HEK293 (cell line): ENCODE data around the gene WRAP53.

Experiments
- HOXA7 ChIP-seq: sonication (generic); formaldehyde crosslinking; IDR thresholded peaks from 2 replicates; pipeline ENCODE4 v1.8.1; 2022; ENCODE audit warnings: missing genetic modification reagents, borderline replicate concordance
- IKZF3 ChIP-seq: fragments of 450-650 bp; IDR thresholded peaks from 2 replicates; pipeline ENCODE4 v1.5.0; 2018; ENCODE audit warnings: missing biosample characterization, mild to moderate bottlenecking, missing genetic modification characterization, moderate library complexity
- MYNN ChIP-seq: fragments of 450-650 bp; formaldehyde crosslinking; IDR thresholded peaks from 2 replicates; pipeline ENCODE4 v1.5.1; 2016; ENCODE audit warnings: missing biosample characterization, missing genetic modification characterization, borderline replicate concordance
- SCRT2 ChIP-seq: fragments of 450-650 bp; formaldehyde crosslinking; IDR thresholded peaks from 2 replicates; pipeline ENCODE4 v1.5.1; 2016; ENCODE audit warnings: missing biosample characterization, missing genetic modification characterization
- ZNF112 ChIP-seq: fragments of 450-650 bp; formaldehyde crosslinking; IDR thresholded peaks from 2 replicates; pipeline ENCODE4 v1.5.0; 2017; ENCODE audit warnings: missing biosample characterization, missing genetic modification characterization
- ZNF16 ChIP-seq: fragments of 450-650 bp; formaldehyde crosslinking; IDR thresholded peaks from 2 replicates; pipeline ENCODE4 v1.5.1; 2016; ENCODE audit warnings: low read depth, missing biosample characterization, missing genetic modification characterization
- ZNF239 ChIP-seq: fragments of 450-650 bp; formaldehyde crosslinking; IDR thresholded peaks from 2 replicates; pipeline ENCODE4 v1.5.1; 2016; ENCODE audit warnings: missing biosample characterization, missing genetic modification characterization
- ZNF394 ChIP-seq: fragments of 450-650 bp; formaldehyde crosslinking; IDR thresholded peaks from 2 replicates; pipeline ENCODE4 v1.5.1; 2016; ENCODE audit warnings: missing biosample characterization, missing genetic modification characterization, mild to moderate bottlenecking, moderate library complexity, borderline replicate concordance
- ZNF596 ChIP-seq: fragments of 450-650 bp; IDR thresholded peaks from 2 replicates; pipeline ENCODE4 v1.5.0; 2018; ENCODE audit warnings: missing biosample characterization, mild to moderate bottlenecking, missing genetic modification characterization, moderate library complexity
- ZNF600 ChIP-seq: fragments of 450-650 bp; formaldehyde crosslinking; IDR thresholded peaks from 2 replicates; pipeline ENCODE4 v1.5.1; 2016; ENCODE audit warnings: missing biosample characterization, missing genetic modification characterization
- ZNF610 ChIP-seq: fragments of 450-650 bp; formaldehyde crosslinking; IDR thresholded peaks from 2 replicates; pipeline ENCODE4 v1.5.1; 2016; ENCODE audit warnings: missing biosample characterization, missing genetic modification characterization, borderline replicate concordance
- ZNF623 ChIP-seq: fragments of 450-650 bp; formaldehyde crosslinking; IDR thresholded peaks from 2 replicates; pipeline ENCODE4 v1.5.1; 2016; ENCODE audit warnings: missing biosample characterization, missing genetic modification characterization
- ZNF629 ChIP-seq: fragments of 450-650 bp; formaldehyde crosslinking; IDR thresholded peaks from 2 replicates; pipeline ENCODE4 v1.5.1; 2017; ENCODE audit warnings: missing biosample characterization, missing genetic modification characterization
- ZNF660 ChIP-seq: fragments of 450-650 bp; IDR thresholded peaks from 2 replicates; pipeline ENCODE4 v1.5.1; 2018; ENCODE audit warnings: missing biosample characterization, mild to moderate bottlenecking, missing genetic modification characterization
- ZNF664 ChIP-seq: fragments of 450-650 bp; formaldehyde crosslinking; IDR thresholded peaks from 2 replicates; pipeline ENCODE4 v1.5.1; 2016; ENCODE audit warnings: missing biosample characterization, missing genetic modification characterization
- ZNF670 ChIP-seq: fragments of 450-650 bp; formaldehyde crosslinking; IDR thresholded peaks from 2 replicates; pipeline ENCODE4 v1.5.1; 2016; ENCODE audit warnings: missing biosample characterization, missing genetic modification characterization, low read depth
- ZXDB ChIP-seq: fragments of 450-650 bp; formaldehyde crosslinking; IDR thresholded peaks from 2 replicates; pipeline ENCODE4 v1.5.1; 2016; ENCODE audit warnings: missing biosample characterization, missing genetic modification characterization
- TF ChIP-seq, protein P1 (sequence below): fragments of 450-650 bp; formaldehyde crosslinking; IDR thresholded peaks from 2 replicates; pipeline ENCODE4 v1.5.1; 2016; ENCODE audit warnings: missing biosample characterization, missing genetic modification characterization
- TF ChIP-seq, protein P2 (sequence below): fragments of 450-650 bp; formaldehyde crosslinking; IDR thresholded peaks from 2 replicates; pipeline ENCODE4 v1.5.1; 2016; ENCODE audit warnings: missing biosample characterization, missing genetic modification characterization
- TF ChIP-seq, protein P3 (sequence below): fragments of 450-650 bp; formaldehyde crosslinking; IDR thresholded peaks from 2 replicates; pipeline ENCODE4 v1.5.0; 2017; ENCODE audit warnings: missing biosample characterization, missing genetic modification characterization, borderline replicate concordance
- TF ChIP-seq, protein P4 (sequence below): fragments of 450-650 bp; IDR thresholded peaks from 2 replicates; pipeline ENCODE4 v1.5.1; 2018; ENCODE audit warnings: missing biosample characterization, missing genetic modification characterization
- TF ChIP-seq, protein P5 (sequence below): sonication (generic); formaldehyde crosslinking; IDR thresholded peaks from 2 replicates; pipeline ENCODE4 v1.8.1; 2022; ENCODE audit warnings: mild to moderate bottlenecking, moderate library complexity, missing genetic modification reagents
- TF ChIP-seq, protein P6 (sequence below): fragments of 450-650 bp; formaldehyde crosslinking; conservative IDR thresholded peaks from 2 replicates; pipeline ENCODE4 v1.5.1; 2016; ENCODE audit warnings: low read depth, missing biosample characterization, missing genetic modification characterization
- TF ChIP-seq, protein P7 (sequence below): fragments of 450-650 bp; formaldehyde crosslinking; IDR thresholded peaks from 2 replicates; pipeline ENCODE4 v1.5.1; 2016; ENCODE audit warnings: missing biosample characterization, missing genetic modification characterization

The WRAP53 gene

DNA sequence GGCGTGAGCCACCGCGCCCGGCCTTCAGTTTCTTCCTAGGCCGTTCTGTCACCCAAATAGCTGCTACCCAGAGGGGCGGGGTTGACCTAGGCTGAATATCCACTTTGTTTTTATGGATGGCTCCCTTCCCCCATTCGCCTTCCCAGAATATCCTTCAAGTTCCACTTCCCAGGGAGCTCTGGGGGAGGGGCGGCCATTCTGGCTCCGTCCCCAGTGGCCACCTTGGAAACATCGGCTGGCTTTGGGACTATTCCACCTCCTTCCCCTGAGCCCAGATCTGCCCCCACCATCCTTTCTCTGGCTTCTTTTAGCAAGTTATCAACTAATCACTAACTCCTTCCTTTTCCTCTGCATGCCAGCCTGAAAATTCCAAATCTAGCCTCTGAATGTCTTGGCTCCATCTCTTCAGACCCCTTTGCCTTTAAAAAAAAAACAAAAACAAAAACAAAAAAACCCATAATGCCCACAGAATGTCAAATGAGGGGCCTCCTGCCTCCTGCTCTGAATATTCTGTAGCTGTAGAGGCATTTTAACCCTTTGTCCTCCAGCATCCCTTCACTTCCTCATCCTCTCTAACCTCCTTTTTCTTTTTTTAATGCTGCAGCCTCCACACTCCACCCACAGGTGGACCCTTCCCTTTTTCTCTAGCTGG is 31.2 kb upstream of the WRAP53 start (continued):
- TF ChIP-seq, protein P1, sequence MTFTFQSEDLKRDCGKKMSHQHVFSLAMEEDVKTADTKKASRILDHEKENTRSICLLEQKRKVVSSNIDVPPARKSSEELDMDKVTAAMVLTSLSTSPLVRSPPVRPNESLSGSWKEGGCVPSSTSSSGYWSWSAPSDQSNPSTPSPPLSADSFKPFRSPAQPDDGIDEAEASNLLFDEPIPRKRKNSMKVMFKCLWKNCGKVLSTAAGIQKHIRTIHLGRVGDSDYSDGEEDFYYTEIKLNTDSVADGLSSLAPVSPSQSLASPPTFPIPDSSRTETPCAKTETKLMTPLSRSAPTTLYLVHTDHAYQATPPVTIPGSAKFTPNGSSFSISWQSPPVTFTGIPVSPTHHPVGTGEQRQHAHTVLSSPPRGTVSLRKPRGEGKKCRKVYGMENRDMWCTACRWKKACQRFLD (tag by site-specific recombination): no peak
- TF ChIP-seq ZNF600 (tag by site-specific recombination) (peak; percentile 25; the same call in 1 of the 2 replicates), ZXDB (no peak), HOXA7 (CRISPR knock-in tag) (no peak), ZNF112 (tag by site-specific recombination) (no peak), ZNF623 (tag by site-specific recombination) (no peak), ZNF394 (tag by site-specific recombination) (no peak), ZNF664 (tag by site-specific recombination) (no peak), ZNF610 (peak; percentile 24; the same call in 1 of the 2 replicates), ZNF16 (tag by site-specific recombination) (no peak), ZNF239 (tag by site-specific recombination) (no peak), ZNF660 (tag by site-specific recombination) (no peak), SCRT2 (tag by site-specific recombination) (no peak), ZNF596 (tag by site-specific recombination) (no peak), IKZF3 (tag by site-specific recombination) (peak; percentile 58; the same call in 1 of the 2 replicates), MYNN (tag by site-specific recombination) (no peak), ZNF670 (tag by site-specific recombination) (no peak), ZNF629 (tag by site-specific recombination) (no peak)
- TF ChIP-seq, protein P2, sequence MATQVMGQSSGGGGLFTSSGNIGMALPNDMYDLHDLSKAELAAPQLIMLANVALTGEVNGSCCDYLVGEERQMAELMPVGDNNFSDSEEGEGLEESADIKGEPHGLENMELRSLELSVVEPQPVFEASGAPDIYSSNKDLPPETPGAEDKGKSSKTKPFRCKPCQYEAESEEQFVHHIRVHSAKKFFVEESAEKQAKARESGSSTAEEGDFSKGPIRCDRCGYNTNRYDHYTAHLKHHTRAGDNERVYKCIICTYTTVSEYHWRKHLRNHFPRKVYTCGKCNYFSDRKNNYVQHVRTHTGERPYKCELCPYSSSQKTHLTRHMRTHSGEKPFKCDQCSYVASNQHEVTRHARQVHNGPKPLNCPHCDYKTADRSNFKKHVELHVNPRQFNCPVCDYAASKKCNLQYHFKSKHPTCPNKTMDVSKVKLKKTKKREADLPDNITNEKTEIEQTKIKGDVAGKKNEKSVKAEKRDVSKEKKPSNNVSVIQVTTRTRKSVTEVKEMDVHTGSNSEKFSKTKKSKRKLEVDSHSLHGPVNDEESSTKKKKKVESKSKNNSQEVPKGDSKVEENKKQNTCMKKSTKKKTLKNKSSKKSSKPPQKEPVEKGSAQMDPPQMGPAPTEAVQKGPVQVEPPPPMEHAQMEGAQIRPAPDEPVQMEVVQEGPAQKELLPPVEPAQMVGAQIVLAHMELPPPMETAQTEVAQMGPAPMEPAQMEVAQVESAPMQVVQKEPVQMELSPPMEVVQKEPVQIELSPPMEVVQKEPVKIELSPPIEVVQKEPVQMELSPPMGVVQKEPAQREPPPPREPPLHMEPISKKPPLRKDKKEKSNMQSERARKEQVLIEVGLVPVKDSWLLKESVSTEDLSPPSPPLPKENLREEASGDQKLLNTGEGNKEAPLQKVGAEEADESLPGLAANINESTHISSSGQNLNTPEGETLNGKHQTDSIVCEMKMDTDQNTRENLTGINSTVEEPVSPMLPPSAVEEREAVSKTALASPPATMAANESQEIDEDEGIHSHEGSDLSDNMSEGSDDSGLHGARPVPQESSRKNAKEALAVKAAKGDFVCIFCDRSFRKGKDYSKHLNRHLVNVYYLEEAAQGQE (tag by site-specific recombination): no peak
- TF ChIP-seq, protein P3, sequence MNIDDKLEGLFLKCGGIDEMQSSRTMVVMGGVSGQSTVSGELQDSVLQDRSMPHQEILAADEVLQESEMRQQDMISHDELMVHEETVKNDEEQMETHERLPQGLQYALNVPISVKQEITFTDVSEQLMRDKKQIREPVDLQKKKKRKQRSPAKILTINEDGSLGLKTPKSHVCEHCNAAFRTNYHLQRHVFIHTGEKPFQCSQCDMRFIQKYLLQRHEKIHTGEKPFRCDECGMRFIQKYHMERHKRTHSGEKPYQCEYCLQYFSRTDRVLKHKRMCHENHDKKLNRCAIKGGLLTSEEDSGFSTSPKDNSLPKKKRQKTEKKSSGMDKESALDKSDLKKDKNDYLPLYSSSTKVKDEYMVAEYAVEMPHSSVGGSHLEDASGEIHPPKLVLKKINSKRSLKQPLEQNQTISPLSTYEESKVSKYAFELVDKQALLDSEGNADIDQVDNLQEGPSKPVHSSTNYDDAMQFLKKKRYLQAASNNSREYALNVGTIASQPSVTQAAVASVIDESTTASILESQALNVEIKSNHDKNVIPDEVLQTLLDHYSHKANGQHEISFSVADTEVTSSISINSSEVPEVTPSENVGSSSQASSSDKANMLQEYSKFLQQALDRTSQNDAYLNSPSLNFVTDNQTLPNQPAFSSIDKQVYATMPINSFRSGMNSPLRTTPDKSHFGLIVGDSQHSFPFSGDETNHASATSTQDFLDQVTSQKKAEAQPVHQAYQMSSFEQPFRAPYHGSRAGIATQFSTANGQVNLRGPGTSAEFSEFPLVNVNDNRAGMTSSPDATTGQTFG (tag by site-specific recombination): no peak
- TF ChIP-seq, protein P4, sequence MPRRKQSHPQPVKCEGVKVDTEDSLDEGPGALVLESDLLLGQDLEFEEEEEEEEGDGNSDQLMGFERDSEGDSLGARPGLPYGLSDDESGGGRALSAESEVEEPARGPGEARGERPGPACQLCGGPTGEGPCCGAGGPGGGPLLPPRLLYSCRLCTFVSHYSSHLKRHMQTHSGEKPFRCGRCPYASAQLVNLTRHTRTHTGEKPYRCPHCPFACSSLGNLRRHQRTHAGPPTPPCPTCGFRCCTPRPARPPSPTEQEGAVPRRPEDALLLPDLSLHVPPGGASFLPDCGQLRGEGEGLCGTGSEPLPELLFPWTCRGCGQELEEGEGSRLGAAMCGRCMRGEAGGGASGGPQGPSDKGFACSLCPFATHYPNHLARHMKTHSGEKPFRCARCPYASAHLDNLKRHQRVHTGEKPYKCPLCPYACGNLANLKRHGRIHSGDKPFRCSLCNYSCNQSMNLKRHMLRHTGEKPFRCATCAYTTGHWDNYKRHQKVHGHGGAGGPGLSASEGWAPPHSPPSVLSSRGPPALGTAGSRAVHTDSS (tag by site-specific recombination): no peak
- TF ChIP-seq, protein P5, sequence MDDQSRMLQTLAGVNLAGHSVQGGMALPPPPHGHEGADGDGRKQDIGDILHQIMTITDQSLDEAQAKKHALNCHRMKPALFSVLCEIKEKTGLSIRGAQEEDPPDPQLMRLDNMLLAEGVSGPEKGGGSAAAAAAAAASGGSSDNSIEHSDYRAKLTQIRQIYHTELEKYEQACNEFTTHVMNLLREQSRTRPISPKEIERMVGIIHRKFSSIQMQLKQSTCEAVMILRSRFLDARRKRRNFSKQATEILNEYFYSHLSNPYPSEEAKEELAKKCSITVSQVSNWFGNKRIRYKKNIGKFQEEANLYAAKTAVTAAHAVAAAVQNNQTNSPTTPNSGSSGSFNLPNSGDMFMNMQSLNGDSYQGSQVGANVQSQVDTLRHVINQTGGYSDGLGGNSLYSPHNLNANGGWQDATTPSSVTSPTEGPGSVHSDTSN (CRISPR knock-in tag): no peak
- TF ChIP-seq, protein P6, sequence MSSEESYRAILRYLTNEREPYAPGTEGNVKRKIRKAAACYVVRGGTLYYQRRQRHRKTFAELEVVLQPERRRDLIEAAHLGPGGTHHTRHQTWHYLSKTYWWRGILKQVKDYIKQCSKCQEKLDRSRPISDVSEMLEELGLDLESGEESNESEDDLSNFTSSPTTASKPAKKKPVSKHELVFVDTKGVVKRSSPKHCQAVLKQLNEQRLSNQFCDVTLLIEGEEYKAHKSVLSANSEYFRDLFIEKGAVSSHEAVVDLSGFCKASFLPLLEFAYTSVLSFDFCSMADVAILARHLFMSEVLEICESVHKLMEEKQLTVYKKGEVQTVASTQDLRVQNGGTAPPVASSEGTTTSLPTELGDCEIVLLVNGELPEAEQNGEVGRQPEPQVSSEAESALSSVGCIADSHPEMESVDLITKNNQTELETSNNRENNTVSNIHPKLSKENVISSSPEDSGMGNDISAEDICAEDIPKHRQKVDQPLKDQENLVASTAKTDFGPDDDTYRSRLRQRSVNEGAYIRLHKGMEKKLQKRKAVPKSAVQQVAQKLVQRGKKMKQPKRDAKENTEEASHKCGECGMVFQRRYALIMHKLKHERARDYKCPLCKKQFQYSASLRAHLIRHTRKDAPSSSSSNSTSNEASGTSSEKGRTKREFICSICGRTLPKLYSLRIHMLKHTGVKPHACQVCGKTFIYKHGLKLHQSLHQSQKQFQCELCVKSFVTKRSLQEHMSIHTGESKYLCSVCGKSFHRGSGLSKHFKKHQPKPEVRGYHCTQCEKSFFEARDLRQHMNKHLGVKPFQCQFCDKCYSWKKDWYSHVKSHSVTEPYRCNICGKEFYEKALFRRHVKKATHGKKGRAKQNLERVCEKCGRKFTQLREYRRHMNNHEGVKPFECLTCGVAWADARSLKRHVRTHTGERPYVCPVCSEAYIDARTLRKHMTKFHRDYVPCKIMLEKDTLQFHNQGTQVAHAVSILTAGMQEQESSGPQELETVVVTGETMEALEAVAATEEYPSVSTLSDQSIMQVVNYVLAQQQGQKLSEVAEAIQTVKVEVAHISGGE (tag by site-specific recombination): no peak
- TF ChIP-seq, protein P7, sequence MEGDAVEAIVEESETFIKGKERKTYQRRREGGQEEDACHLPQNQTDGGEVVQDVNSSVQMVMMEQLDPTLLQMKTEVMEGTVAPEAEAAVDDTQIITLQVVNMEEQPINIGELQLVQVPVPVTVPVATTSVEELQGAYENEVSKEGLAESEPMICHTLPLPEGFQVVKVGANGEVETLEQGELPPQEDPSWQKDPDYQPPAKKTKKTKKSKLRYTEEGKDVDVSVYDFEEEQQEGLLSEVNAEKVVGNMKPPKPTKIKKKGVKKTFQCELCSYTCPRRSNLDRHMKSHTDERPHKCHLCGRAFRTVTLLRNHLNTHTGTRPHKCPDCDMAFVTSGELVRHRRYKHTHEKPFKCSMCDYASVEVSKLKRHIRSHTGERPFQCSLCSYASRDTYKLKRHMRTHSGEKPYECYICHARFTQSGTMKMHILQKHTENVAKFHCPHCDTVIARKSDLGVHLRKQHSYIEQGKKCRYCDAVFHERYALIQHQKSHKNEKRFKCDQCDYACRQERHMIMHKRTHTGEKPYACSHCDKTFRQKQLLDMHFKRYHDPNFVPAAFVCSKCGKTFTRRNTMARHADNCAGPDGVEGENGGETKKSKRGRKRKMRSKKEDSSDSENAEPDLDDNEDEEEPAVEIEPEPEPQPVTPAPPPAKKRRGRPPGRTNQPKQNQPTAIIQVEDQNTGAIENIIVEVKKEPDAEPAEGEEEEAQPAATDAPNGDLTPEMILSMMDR (tag by site-specific recombination): 0 out of 2 replicates have a peak, but pooled peaks have one; percentile 32
